SK-N-SH treated with all-trans-retinoic acid at 6 μM for 48 hours (cell line): ENCODE results near the gene C8B.

Experiments used
- ATAC-seq: fragments of 200-7000 bp; cut with Tn5 transposase; 3 replicates; pipeline ENCODE4 v1.9.1; 2020; ENCODE audit warnings: mild to moderate bottlenecking, moderate library complexity
- ARNTL ChIP-seq: fragments of 450-650 bp; formaldehyde crosslinking; IDR thresholded peaks from 2 replicates; pipeline ENCODE4 v1.5.0; 2020; ENCODE audit warnings: low read depth, mild to moderate bottlenecking, moderate library complexity, borderline replicate concordance
- CSDC2 ChIP-seq: fragments of 250-450 bp; sonication (Bioruptor Pico); IDR thresholded peaks from 2 replicates; pipeline ENCODE4 v1.5.0; 2020; ENCODE audit warnings: mild to moderate bottlenecking, moderate library complexity
- ESRRG ChIP-seq: fragments of 250-450 bp; sonication (Bioruptor Pico); IDR thresholded peaks from 2 replicates; pipeline ENCODE4 v1.6.1; 2021; ENCODE audit warnings: mild to moderate bottlenecking
- GLIS3 ChIP-seq: fragments of 250-450 bp; sonication (Bioruptor Pico); IDR thresholded peaks from 2 replicates; pipeline ENCODE4 v1.5.0; 2020; ENCODE audit warnings: mild to moderate bottlenecking, moderate library complexity
- ISL1 ChIP-seq: fragments of 250-450 bp; sonication (Bioruptor Pico); IDR thresholded peaks from 2 replicates; pipeline ENCODE4 v2.1.2; 2022; ENCODE audit warnings: mild to moderate bottlenecking, moderate library complexity
- OSR1 ChIP-seq: fragments of 250-450 bp; sonication (Bioruptor Pico); IDR thresholded peaks from 2 replicates; pipeline ENCODE4 v1.8.0; 2022; ENCODE audit warnings: moderate library complexity, mild to moderate bottlenecking, inconsistent platforms
- PATZ1 ChIP-seq: fragments of 250-450 bp; sonication (Bioruptor Pico); IDR thresholded peaks from 2 replicates; pipeline ENCODE4 v1.8.0; 2020; ENCODE audit warnings: mild to moderate bottlenecking, moderate library complexity, borderline replicate concordance
- POU6F1 ChIP-seq: fragments of 250-450 bp; sonication (Bioruptor Pico); IDR thresholded peaks from 2 replicates; pipeline ENCODE4 v1.8.0; 2021; ENCODE audit warnings: low read depth, mild to moderate bottlenecking, moderate library complexity, borderline replicate concordance
- PPARA ChIP-seq: fragments of 250-450 bp; sonication (Bioruptor Pico); IDR thresholded peaks from 2 replicates; pipeline ENCODE4 v1.5.0; 2020; ENCODE audit warnings: mild to moderate bottlenecking, borderline replicate concordance
- RARB ChIP-seq: fragments of 250-450 bp; sonication (Bioruptor Pico); IDR thresholded peaks from 2 replicates; pipeline ENCODE4 v1.8.0; 2021; ENCODE audit warnings: mild to moderate bottlenecking, moderate library complexity
- SNAI2 ChIP-seq: fragments of 250-450 bp; sonication (Bioruptor Pico); IDR thresholded peaks from 2 replicates; pipeline ENCODE4 v1.5.0; 2020; ENCODE audit warnings: mild to moderate bottlenecking, moderate library complexity
- TCF4 ChIP-seq: fragments of 250-450 bp; sonication (Bioruptor Pico); IDR thresholded peaks from 2 replicates; pipeline ENCODE4 v1.8.0; 2021; ENCODE audit warnings: mild to moderate bottlenecking, moderate library complexity, borderline replicate concordance
- TOX ChIP-seq: fragments of 250-450 bp; sonication (Bioruptor Pico); IDR thresholded peaks from 2 replicates; pipeline ENCODE4 v1.8.0; 2021; ENCODE audit warnings: mild to moderate bottlenecking, moderate library complexity, borderline replicate concordance
- ZC3H10 ChIP-seq: fragments of 250-450 bp; sonication (Bioruptor Pico); IDR thresholded peaks from 2 replicates; pipeline ENCODE4 v1.5.1; 2021; ENCODE audit warnings: mild to moderate bottlenecking, moderate library complexity
- ZFP3 ChIP-seq: fragments of 250-450 bp; sonication (Bioruptor Pico); IDR thresholded peaks from 2 replicates; pipeline ENCODE4 v1.5.0; 2020; ENCODE audit warnings: mild to moderate bottlenecking, moderate library complexity
- ZFP30 ChIP-seq: fragments of 450-650 bp; formaldehyde crosslinking; IDR thresholded peaks from 2 replicates; pipeline ENCODE4 v1.5.0; 2022; ENCODE audit warnings: mild to moderate bottlenecking, moderate library complexity
- ZNF565 ChIP-seq: fragments of 450-650 bp; formaldehyde crosslinking; conservative IDR thresholded peaks from 2 replicates; pipeline ENCODE4 v1.5.0; 2020; ENCODE audit warnings: low read depth, mild to moderate bottlenecking, moderate library complexity
- ZNF70 ChIP-seq: fragments of 450-650 bp; formaldehyde crosslinking; IDR thresholded peaks from 2 replicates; pipeline ENCODE4 v1.5.0; 2020; ENCODE audit warnings: mild to moderate bottlenecking, moderate library complexity
- TF ChIP-seq, protein P1 (sequence below): fragments of 250-450 bp; sonication (Bioruptor Pico); IDR thresholded peaks from 2 replicates; pipeline ENCODE4 v1.5.1; 2020; ENCODE audit warnings: low read depth, mild to moderate bottlenecking, moderate library complexity
- TF ChIP-seq, protein P2 (sequence below): fragments of 250-450 bp; sonication (Bioruptor Pico); IDR thresholded peaks from 2 replicates; pipeline ENCODE4 v1.5.0; 2020; ENCODE audit warnings: mild to moderate bottlenecking, moderate library complexity
- TF ChIP-seq, protein P3 (sequence below): fragments of 250-450 bp; sonication (Bioruptor Pico); IDR thresholded peaks from 2 replicates; pipeline ENCODE4 v1.5.1; 2021; ENCODE audit warnings: mild to moderate bottlenecking, moderate library complexity

C8B gene

DNA sequence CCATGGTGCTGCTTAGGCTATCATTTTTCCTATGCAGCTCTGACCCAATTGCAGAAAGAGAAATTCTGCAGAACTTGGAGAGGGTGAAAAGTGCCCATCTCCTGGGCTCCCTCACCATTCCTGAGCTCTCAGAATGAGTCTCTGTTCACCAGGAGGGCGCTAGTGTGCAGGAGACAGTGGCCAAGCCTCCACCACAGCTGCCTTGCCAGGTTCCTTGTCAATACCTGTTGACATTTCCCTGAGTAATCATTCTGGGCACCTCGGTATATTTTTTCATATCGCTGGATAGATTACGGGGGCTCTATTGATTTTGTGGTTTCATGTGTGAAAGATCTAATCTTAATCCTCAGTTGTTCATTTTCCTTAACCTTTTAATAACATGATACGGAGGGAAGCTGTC, 13.0 kb upstream of the C8B start:
- ATAC-seq: no peak
- TF ChIP-seq OSR1 (CRISPR knock-in tag) (no peak), SNAI2 (CRISPR knock-in tag) (no peak), RARB (CRISPR knock-in tag) (no peak), ESRRG (CRISPR knock-in tag) (no peak), ZC3H10 (CRISPR knock-in tag) (no peak), ARNTL (CRISPR knock-in tag) (no peak)
- TF ChIP-seq, protein P1, sequence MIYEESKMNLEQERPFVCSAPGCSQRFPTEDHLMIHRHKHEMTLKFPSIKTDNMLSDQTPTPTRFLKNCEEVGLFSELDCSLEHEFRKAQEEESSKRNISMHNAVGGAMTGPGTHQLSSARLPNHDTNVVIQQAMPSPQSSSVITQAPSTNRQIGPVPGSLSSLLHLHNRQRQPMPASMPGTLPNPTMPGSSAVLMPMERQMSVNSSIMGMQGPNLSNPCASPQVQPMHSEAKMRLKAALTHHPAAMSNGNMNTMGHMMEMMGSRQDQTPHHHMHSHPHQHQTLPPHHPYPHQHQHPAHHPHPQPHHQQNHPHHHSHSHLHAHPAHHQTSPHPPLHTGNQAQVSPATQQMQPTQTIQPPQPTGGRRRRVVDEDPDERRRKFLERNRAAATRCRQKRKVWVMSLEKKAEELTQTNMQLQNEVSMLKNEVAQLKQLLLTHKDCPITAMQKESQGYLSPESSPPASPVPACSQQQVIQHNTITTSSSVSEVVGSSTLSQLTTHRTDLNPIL (CRISPR knock-in tag): no peak
- TF ChIP-seq, all 23 proteins: peak for 0

DNA sequence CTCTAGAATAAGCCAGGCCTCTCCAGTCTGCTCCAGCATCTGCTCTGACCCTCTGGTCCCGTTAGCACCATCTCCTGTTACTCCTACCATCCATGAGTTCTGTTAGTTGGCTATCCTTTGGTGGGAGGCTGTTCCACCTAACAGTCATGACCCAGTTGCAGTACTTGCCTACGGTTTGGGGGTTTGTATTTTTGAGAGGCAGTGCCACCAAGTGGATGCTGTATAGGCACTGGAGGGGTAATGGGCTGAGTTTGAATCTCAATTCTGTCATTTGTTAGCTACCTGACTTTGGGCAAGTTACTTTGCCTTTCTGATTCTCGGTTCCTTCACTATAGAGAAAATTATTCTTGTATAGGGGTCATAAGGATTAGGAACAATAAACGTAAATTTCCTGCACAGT, 12.1 kb upstream of the C8B start:
- TF ChIP-seq CSDC2: no peak
- TF ChIP-seq ZFP30 (CRISPR knock-in tag): no peak
- ATAC-seq: no peak

DNA sequence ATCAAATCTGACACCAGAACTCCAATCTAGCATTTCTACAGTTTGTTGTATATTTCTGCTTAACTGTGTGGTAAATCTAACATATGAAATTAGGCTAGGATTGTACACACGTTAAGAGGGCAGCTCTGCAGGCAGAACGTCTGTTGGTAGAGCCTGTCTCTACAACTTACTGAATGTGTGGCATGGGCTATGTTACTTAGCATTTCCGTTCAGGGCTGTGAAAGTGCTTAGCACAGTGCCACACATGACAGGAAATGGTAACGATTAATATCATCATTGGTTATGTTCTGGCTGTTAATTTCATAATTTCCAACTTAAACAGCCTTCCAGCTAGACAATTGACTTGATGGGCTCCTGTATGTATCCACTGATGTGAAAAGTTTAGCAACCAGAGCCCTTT, 9.6 kb upstream of the C8B start:
- no peak for ATAC-seq
- no peak for TF ChIP-seq SNAI2 (CRISPR knock-in tag)
- TF ChIP-seq ZNF70: no peak
- TF ChIP-seq ZFP3 (CRISPR knock-in tag): no peak
- no peak for TF ChIP-seq PPARA (CRISPR knock-in tag)
- no peak for TF ChIP-seq TCF4 (CRISPR knock-in tag)
- TF ChIP-seq RARB (CRISPR knock-in tag): no peak
- no peak for TF ChIP-seq ESRRG (CRISPR knock-in tag)
- TF ChIP-seq, protein P2, sequence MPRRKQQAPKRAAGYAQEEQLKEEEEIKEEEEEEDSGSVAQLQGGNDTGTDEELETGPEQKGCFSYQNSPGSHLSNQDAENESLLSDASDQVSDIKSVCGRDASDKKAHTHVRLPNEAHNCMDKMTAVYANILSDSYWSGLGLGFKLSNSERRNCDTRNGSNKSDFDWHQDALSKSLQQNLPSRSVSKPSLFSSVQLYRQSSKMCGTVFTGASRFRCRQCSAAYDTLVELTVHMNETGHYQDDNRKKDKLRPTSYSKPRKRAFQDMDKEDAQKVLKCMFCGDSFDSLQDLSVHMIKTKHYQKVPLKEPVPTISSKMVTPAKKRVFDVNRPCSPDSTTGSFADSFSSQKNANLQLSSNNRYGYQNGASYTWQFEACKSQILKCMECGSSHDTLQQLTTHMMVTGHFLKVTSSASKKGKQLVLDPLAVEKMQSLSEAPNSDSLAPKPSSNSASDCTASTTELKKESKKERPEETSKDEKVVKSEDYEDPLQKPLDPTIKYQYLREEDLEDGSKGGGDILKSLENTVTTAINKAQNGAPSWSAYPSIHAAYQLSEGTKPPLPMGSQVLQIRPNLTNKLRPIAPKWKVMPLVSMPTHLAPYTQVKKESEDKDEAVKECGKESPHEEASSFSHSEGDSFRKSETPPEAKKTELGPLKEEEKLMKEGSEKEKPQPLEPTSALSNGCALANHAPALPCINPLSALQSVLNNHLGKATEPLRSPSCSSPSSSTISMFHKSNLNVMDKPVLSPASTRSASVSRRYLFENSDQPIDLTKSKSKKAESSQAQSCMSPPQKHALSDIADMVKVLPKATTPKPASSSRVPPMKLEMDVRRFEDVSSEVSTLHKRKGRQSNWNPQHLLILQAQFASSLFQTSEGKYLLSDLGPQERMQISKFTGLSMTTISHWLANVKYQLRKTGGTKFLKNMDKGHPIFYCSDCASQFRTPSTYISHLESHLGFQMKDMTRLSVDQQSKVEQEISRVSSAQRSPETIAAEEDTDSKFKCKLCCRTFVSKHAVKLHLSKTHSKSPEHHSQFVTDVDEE (CRISPR knock-in tag): no peak
- TF ChIP-seq TOX: no peak
- TF ChIP-seq GLIS3 (CRISPR knock-in tag): no peak
- TF ChIP-seq PATZ1 (CRISPR knock-in tag): no peak
- TF ChIP-seq ISL1: no peak
- TF ChIP-seq OSR1 (CRISPR knock-in tag): no peak
- TF ChIP-seq, protein P3, sequence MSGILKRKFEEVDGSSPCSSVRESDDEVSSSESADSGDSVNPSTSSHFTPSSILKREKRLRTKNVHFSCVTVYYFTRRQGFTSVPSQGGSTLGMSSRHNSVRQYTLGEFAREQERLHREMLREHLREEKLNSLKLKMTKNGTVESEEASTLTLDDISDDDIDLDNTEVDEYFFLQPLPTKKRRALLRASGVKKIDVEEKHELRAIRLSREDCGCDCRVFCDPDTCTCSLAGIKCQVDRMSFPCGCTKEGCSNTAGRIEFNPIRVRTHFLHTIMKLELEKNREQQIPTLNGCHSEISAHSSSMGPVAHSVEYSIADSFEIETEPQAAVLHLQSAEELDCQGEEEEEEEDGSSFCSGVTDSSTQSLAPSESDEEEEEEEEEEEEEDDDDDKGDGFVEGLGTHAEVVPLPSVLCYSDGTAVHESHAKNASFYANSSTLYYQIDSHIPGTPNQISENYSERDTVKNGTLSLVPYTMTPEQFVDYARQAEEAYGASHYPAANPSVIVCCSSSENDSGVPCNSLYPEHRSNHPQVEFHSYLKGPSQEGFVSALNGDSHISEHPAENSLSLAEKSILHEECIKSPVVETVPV: no peak
- TF ChIP-seq, protein P1 (CRISPR knock-in tag): no peak
- no peak for TF ChIP-seq ZNF565 (CRISPR knock-in tag)
- TF ChIP-seq POU6F1 (CRISPR knock-in tag): no peak
- no peak for TF ChIP-seq ARNTL (CRISPR knock-in tag)
